Mesendoderm (in vitro differentiated cells): Measurements from ENCODE around the gene HOXB7.

Experiments used
- DNase-seq: peaks from one replicate; pipeline ENCODE4 v3.0.0; 2013
- H2AK5ac ChIP-seq: 2 replicates; pipeline ENCODE4 v1.6.1; 2013; ENCODE audit warnings: low read length, inconsistent platforms
- H2BK120ac ChIP-seq: 2 replicates; pipeline ENCODE4 v1.6.1; 2013; ENCODE audit warnings: low read depth, mild to moderate bottlenecking, low read length, moderate library complexity, mixed read lengths
- H2BK15ac ChIP-seq: replicated peaks from 2 replicates; pipeline ENCODE4 v1.6.1; 2013; ENCODE audit warnings: low read depth, mild to moderate bottlenecking, moderate library complexity
- H2BK5ac ChIP-seq: 2 replicates; pipeline ENCODE4 v1.6.1; 2013; ENCODE audit warnings: low read length, inconsistent platforms
- H3K18ac ChIP-seq: 2 replicates; pipeline ENCODE4 v1.6.1; 2013; ENCODE audit warnings: mild to moderate bottlenecking, low read length, mixed read lengths
- H3K23ac ChIP-seq: one replicate; pipeline ENCODE4 v1.6.1; 2013; ENCODE audit warnings: low read length
- H3K27ac ChIP-seq: 2 replicates; pipeline ENCODE4 v1.5.1; 2013; ENCODE audit warnings: low read depth, mild to moderate bottlenecking, inconsistent platforms, low read length, moderate library complexity
- H3K27me3 ChIP-seq: 2 replicates; pipeline ENCODE4 v1.6.1; 2013; ENCODE audit warnings: low read length, control low read depth, mild to moderate bottlenecking, inconsistent platforms; ENCODE audit not compliant: insufficient read depth, poor library complexity
- H3K36me3 ChIP-seq: 2 replicates; pipeline ENCODE4 v1.6.1; 2013; ENCODE audit warnings: low read length, inconsistent platforms; ENCODE audit not compliant: control insufficient read depth, insufficient read depth
- H3K4ac ChIP-seq: one replicate; pipeline ENCODE4 v1.6.1; 2013; ENCODE audit warnings: low read depth, mild to moderate bottlenecking, low read length, moderate library complexity
- H3K4me1 ChIP-seq: 2 replicates; pipeline ENCODE4 v1.6.1; 2013; ENCODE audit warnings: low read depth, low read length, inconsistent platforms; ENCODE audit not compliant: control insufficient read depth
- H3K4me2 ChIP-seq: 2 replicates; pipeline ENCODE4 v1.6.1; 2013; ENCODE audit warnings: low read length
- H3K4me3 ChIP-seq: 2 replicates; pipeline ENCODE4 v1.5.1; 2013; ENCODE audit warnings: mild to moderate bottlenecking, low read length
- H3K56ac ChIP-seq: one replicate; pipeline ENCODE4 v1.6.1; 2013; ENCODE audit warnings: low read length
- H3K79me1 ChIP-seq: 2 replicates; pipeline ENCODE4 v1.6.1; 2013; ENCODE audit warnings: low read length, inconsistent platforms
- H3K79me2 ChIP-seq: 2 replicates; pipeline ENCODE4 v1.6.1; 2013; ENCODE audit warnings: mild to moderate bottlenecking, low read length; ENCODE audit not compliant: control insufficient read depth, insufficient read depth
- H3K9ac ChIP-seq: 2 replicates; pipeline ENCODE4 v1.6.1; 2013; ENCODE audit warnings: low read length, inconsistent platforms
- H4K5ac ChIP-seq: one replicate; pipeline ENCODE4 v1.6.1; 2013; ENCODE audit warnings: low read length
- H4K8ac ChIP-seq: one replicate; pipeline ENCODE4 v1.6.1; 2013; ENCODE audit warnings: low read depth, mild to moderate bottlenecking, control low read depth, low read length, moderate library complexity
- WGBS: extraction: QIAGEN DNeasy Blood & Tissue Kit; methylation state at CpG from one replicate; pipeline ENCODE4 v1.1.7; 2013; ENCODE audit warnings: low lambda C conversion rate, missing lambda C conversion rate; ENCODE audit not compliant: insufficient coverage; ENCODE audit errors: extremely low coverage; 5-methylcytosine and 5-hydroxymethylcytosine counted together

HOXB7 gene

DNA sequence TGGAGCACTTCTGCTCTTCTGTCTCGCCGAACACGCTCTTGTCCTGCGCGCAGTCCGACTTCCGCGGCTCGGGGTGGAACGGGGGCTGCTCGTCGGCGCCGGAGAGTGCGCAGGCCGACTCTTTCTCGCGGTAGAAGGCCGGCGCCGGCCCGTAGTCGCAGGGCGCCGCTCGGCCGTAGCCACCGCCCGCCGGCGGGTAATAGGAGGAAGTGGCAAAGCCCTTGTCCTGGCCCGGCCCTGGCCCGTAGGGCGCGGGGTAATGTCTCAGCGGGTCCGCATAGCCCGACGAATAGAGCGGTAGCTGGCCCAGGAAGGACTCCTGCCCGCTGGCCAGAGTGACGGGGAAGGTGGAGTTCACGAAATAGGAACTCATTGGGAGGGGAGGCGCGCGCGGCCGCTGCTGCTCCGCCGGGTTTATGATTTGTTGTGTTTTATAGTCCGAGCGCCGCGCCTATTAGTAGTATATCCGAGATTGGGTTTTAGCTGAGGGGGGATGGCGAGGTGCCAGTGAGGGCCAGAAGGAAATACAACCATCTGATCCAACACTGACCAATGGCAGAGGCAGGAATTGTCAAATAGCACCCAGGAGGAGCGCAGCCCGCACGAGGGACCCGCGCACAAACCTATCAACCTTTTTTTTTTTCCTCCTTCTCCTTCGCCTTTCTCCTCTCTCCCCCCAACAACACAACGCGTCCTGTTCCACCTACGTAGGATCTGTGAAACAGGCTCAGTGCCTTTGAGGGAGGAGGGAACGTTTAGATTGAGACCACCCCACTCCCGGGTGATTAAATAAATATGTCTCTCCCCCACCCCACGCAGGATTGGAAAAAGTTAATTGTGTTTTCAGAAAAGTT lies 12.8 kb downstream of the HOXB7 start:
- Histone ChIP-seq H3K4ac (no peak overlapping the region), H2AK5ac (no peak overlapping the region), H3K56ac (peak overlapping the region; percentile 30), H2BK15ac (no peak overlapping the region), H3K23ac (peak overlapping the region; percentile 29), H4K8ac (no peak overlapping the region), H3K36me3 (no peaks in the 10 kb centered on the region), H3K79me1 (no peaks in the 10 kb centered on the region), H2BK120ac (no peak overlapping the region), H3K27me3 (peaks cover 83% of the 10 kb centered on the region), H3K18ac (no peak overlapping the region), H3K9ac (peak overlapping the region; percentile 26), H2BK5ac (no peak overlapping the region), H3K4me2 (peak overlapping the region; percentile 37), H3K4me1 (peaks cover 11% of the 10 kb centered on the region), H3K27ac (no peak overlapping the region), H4K5ac (no peak overlapping the region), H3K4me3 (no peak overlapping the region), H3K79me2 (no peaks in the 10 kb centered on the region)
- no CpG with 5 or more reads among the region's 68 CpGs for WGBS
- DNase-seq: no peak

DNA sequence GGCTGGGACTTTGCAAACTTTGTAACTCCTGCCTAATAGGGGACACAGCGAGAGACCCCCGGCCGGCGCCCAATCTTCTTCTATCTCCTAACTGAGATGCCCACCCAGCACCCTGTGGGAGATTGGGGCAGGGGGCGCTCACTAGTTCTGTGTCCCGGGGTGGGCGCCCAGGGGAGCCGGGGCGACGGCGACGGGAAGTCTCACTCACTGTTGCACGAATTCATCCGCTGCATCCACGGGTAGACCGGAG lies 13.4 kb downstream of the HOXB7 start:
- no peak overlapping the region for H4K8ac ChIP-seq
- peaks cover 85% of the 10 kb centered on the region for H3K27me3 ChIP-seq
- no peak overlapping the region for H2BK15ac ChIP-seq
- no peak for DNase-seq
- no peaks in the 10 kb centered on the region for H3K79me1 ChIP-seq
- H3K4me3 ChIP-seq: no peak overlapping the region
- no peak overlapping the region for H3K4ac ChIP-seq
- no peak overlapping the region for H2BK120ac ChIP-seq
- H3K4me2 ChIP-seq: peak overlapping the region; percentile 37
- peak overlapping the region; percentile 30 for H3K56ac ChIP-seq
- H3K79me2 ChIP-seq: no peaks in the 10 kb centered on the region
- H2BK5ac ChIP-seq: no peak overlapping the region
- H4K5ac ChIP-seq: no peak overlapping the region
- H2AK5ac ChIP-seq: no peak overlapping the region
- H3K4me1 ChIP-seq: peaks cover 11% of the 10 kb centered on the region
- peak overlapping the region; percentile 29 for H3K23ac ChIP-seq
- no CpG with 5 or more reads among the region's 16 CpGs for WGBS
- H3K18ac ChIP-seq: no peak overlapping the region
- H3K27ac ChIP-seq: no peak overlapping the region
- H3K9ac ChIP-seq: no peak overlapping the region
- H3K36me3 ChIP-seq: no peaks in the 10 kb centered on the region

DNA sequence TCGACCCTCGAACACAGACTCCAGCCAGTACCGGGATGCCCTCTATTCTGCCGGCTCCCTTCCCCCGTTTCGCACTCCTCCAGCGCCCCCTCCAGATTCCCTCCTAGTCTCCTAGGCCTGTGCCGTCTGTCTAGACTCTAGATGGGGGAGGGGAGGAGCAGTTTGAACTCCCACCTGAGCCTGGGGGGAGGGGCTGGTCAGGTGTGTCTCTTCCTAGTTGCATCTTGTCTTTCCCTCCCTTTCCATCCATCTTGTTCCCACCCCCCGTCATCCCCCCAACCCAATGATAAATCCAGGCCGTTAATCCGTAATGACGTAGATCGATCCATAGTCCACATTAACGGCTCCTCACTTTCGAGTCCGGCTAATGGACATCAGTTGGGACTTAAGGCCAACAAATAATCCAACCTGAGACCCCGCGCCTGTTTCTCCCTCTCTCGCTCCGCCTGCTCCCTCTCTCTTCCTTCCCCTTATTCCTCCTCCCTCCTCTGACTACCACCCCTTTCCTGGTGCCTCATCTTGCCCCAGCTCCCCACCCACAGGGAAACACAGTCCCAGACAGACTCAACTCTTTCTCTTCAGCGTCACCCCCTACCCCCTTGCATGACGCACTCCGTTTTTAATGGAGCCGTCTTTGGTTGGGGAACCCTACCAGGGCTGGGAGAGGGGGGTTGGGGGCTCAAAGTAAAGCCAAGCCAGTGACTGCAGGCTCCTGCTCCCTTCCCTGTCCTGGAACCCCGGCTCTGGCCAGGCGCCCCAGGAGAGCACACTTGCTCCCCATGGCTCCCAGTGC lies 13.9 kb downstream of the HOXB7 start:
- Histone ChIP-seq H2AK5ac (no peak overlapping the region), H3K56ac (peak overlapping the region; percentile 22), H3K79me1 (no peaks in the 10 kb centered on the region), H2BK120ac (no peak overlapping the region), H3K4me1 (peaks cover 11% of the 10 kb centered on the region), H2BK5ac (no peak overlapping the region), H3K4ac (no peak overlapping the region), H2BK15ac (no peak overlapping the region), H3K4me2 (no peak overlapping the region), H3K27ac (no peak overlapping the region), H3K9ac (no peak overlapping the region), H3K79me2 (no peaks in the 10 kb centered on the region), H3K23ac (no peak overlapping the region), H4K5ac (no peak overlapping the region), H3K4me3 (no peak overlapping the region), H4K8ac (no peak overlapping the region), H3K18ac (no peak overlapping the region), H3K36me3 (no peaks in the 10 kb centered on the region), H3K27me3 (peaks cover 86% of the 10 kb centered on the region)
- no CpG with 5 or more reads among the region's 26 CpGs for WGBS
- DNase-seq: no peak

DNA sequence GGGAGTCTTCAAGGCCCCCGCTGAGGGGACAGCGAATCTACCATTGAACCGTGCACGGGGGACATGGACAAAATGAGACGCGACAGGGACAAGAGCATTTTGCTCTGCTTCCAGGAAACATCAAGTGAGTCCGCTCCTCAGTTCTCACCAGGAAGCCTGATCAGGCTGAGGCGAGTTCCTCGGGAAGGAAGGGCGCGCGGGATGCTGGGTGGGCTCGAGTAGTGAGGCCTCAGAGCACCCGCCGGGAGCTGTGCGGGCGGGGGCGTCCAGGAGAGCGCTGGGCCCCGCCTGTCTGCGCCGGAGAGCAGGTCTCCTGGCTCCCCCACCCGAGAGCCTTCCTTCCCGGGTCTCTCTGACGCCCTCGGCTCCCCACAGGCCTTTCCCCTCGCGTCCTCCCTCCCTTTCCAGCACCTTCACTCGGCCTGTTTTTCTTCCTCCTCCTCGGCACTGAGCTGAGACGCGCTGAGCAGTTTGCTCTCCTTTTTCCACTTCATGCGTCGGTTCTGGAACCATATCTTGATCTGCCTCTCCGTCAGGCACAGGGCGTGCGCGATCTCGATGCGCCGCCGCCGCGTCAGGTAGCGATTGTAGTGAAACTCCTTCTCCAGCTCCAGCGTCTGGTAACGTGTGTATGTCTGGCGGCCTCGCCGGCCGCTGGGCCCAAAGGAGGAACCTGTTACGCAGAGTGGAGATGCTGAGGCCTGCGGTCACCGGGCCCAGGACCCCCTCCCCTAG lies 14.7 kb downstream of the HOXB7 start:
- no CpG with 5 or more reads among the region's 54 CpGs for WGBS
- H3K4ac ChIP-seq: no peak overlapping the region
- H4K5ac ChIP-seq: no peak overlapping the region
- H3K27ac ChIP-seq: no peak overlapping the region
- peak overlapping the region; percentile 10 for H3K56ac ChIP-seq
- no peak overlapping the region for H3K18ac ChIP-seq
- peak overlapping the region; percentile 57 for H3K4me2 ChIP-seq
- H3K79me2 ChIP-seq: no peaks in the 10 kb centered on the region
- H2AK5ac ChIP-seq: no peak overlapping the region
- no peak overlapping the region for H3K4me3 ChIP-seq
- H3K4me1 ChIP-seq: peaks cover 7% of the 10 kb centered on the region
- no peaks in the 10 kb centered on the region for H3K79me1 ChIP-seq
- no peak overlapping the region for H2BK5ac ChIP-seq
- no peak overlapping the region for H2BK120ac ChIP-seq
- H3K9ac ChIP-seq: peak overlapping the region; percentile 22
- no peaks in the 10 kb centered on the region for H3K36me3 ChIP-seq
- H4K8ac ChIP-seq: no peak overlapping the region
- DNase-seq: no peak
- peaks cover 84% of the 10 kb centered on the region for H3K27me3 ChIP-seq
- H3K23ac ChIP-seq: peak overlapping the region; percentile 51
- no peak overlapping the region for H2BK15ac ChIP-seq

DNA sequence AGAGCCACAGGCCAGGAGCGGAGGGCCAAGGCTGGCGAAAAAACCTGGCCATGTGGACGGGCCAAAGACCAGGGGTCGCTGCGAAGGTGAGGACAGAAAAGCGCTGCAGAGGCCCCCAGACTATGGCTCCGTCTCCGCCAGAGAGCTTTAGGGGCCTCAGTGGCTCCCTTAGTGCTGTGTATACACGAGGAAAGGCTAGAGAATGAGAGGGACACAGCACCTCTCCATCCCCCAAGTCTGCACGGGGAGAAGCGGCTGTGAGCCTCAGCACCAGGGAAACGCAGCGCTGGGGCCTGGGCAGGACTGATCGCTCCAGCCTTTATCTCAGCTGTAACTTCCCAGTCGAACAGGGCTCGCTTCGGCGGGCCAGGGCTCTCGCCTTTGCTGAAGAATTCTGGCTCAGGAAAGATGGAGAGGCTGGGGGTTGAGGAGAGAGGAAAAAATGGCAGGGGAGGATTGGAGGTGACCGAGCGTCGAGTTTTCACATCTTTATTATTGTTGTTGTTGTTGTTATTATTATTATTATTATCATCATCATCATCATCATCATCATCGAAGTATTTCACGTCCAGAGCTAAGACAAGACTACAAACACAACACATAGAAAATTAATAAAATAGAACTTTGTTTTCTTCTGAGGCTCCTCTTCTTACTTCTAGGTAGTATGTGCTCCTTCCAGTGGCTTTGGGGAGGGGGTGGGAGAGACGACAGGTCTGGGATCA lies 15.4 kb downstream of the HOXB7 start:
- Histone ChIP-seq H3K4me3 (no peak overlapping the region), H3K18ac (no peak overlapping the region), H4K8ac (no peak overlapping the region), H3K56ac (no peak overlapping the region), H3K79me2 (no peaks in the 10 kb centered on the region), H3K23ac (no peak overlapping the region), H3K4ac (no peak overlapping the region), H3K4me2 (no peak overlapping the region), H4K5ac (no peak overlapping the region), H3K4me1 (peaks cover 7% of the 10 kb centered on the region), H3K9ac (no peak overlapping the region), H2BK5ac (no peak overlapping the region), H2BK15ac (no peak overlapping the region), H3K79me1 (no peaks in the 10 kb centered on the region), H2AK5ac (no peak overlapping the region), H3K27me3 (peaks cover 86% of the 10 kb centered on the region), H2BK120ac (no peak overlapping the region), H3K36me3 (no peaks in the 10 kb centered on the region), H3K27ac (no peak overlapping the region)
- WGBS: no CpG with 5 or more reads among the region's 25 CpGs
- DNase-seq: no peak
